ENCODE measurements around the gene AMZ1.
A peak's percentile ranks its signal among the peaks of the same experiment; 100 is the strongest.
"Not testable (repeated sequence)": the region's sequence is repeated elsewhere in the genome, so short reads cannot be mapped to it uniquely, and the experiment has no call there.

AMZ1 gene

GRCh38 chr7:2670171-2670570 lies 17.8 kb upstream of the AMZ1 start:
- DNase-seq = no peak

GRCh38 chr7:2670720-2671391 lies 17.1 kb upstream of the AMZ1 start:
- DNase-seq = peak; percentile 79

- not testable (repeated sequence) for DNase-seq
Observed at GRCh38 chr7:2673214-2673613, 14.8 kb upstream of the AMZ1 start.

GRCh38 chr7:2673934-2674333 lies 14.1 kb upstream of the AMZ1 start:
- no peak for DNase-seq

GRCh38 chr7:2675256-2675764 lies 12.7 kb upstream of the AMZ1 start:
- DNase-seq = no peak

GRCh38 chr7:2676576-2676975 lies 11.4 kb upstream of the AMZ1 start:
- not testable (repeated sequence) for DNase-seq

GRCh38 chr7:2678454-2678853 lies 9.5 kb upstream of the AMZ1 start:
- not testable (repeated sequence) for DNase-seq

- not testable (repeated sequence) for DNase-seq
Observed at GRCh38 chr7:2679135-2680127, 8.6 kb upstream of the AMZ1 start.

- no peak for DNase-seq
Observed at GRCh38 chr7:2680256-2680655, 7.7 kb upstream of the AMZ1 start.

GRCh38 chr7:2680792-2681490 lies 7.1 kb upstream of the AMZ1 start:
- peak; percentile 87 for DNase-seq

GRCh38 chr7:2681929-2682799 lies 5.8 kb upstream of the AMZ1 start:
- DNase-seq = no peak

GRCh38 chr7:2684501-2684900 lies 3.5 kb upstream of the AMZ1 start:
- no peak for DNase-seq

- DNase-seq = no peak
Observed at GRCh38 chr7:2686101-2686500, 1.9 kb upstream of the AMZ1 start.

- no peak for DNase-seq
Observed at GRCh38 chr7:2687338-2687869, 598 bp upstream of the AMZ1 start.

- no peak for DNase-seq
Observed at GRCh38 chr7:2688409-2689342, 674 bp downstream of the AMZ1 start.

- no peak for DNase-seq
Observed at GRCh38 chr7:2689343-2689847, 1.4 kb downstream of the AMZ1 start.

GRCh38 chr7:2689951-2690705 lies 2.1 kb downstream of the AMZ1 start:
- DNase-seq = peak; percentile 79

- peak; percentile 41 for DNase-seq
Observed at GRCh38 chr7:2691011-2691707, 3.2 kb downstream of the AMZ1 start.

- DNase-seq = not testable (repeated sequence)
Observed at GRCh38 chr7:2691932-2692439, 4.0 kb downstream of the AMZ1 start.
